NB4 (cell line): ENCODE measurements around the gene TMPRSS9.

Experiments used
- DNase-seq: peaks from one replicate; pipeline ENCODE4 v3.0.0; 2010; ENCODE audit warnings: low read depth
- H3K4me3 ChIP-seq: one replicate; pipeline ENCODE4 v1.5.1; 2011; ENCODE audit warnings: mild to moderate bottlenecking, low read depth, low read length, moderate library complexity
- CTCF ChIP-seq: IDR thresholded peaks from one replicate; pipeline ENCODE4 v1.5.1; 2012; ENCODE audit warnings: low read depth, low read length
- MAX ChIP-seq: IDR thresholded peaks from 2 replicates; pipeline ENCODE4 v1.6.1; 2011; ENCODE audit warnings: low read depth, low read length
- MYC ChIP-seq: IDR thresholded peaks from 2 replicates; pipeline ENCODE4 v1.6.1; 2011; ENCODE audit warnings: low read depth, low read length
- POLR2A ChIP-seq: IDR thresholded peaks from 2 replicates; pipeline ENCODE4 v1.6.1; 2011; ENCODE audit warnings: mild to moderate bottlenecking; ENCODE audit not compliant: insufficient read length; ENCODE audit errors: extremely low read depth

TMPRSS9 gene

GRCh38 chr19:2317300-2317699, 42.8 kb upstream of the TMPRSS9 start:
- no peak for TF ChIP-seq MYC
- no peak for TF ChIP-seq MAX
- TF ChIP-seq CTCF = no peak
- no peak for TF ChIP-seq POLR2A
- DNase-seq = no peak
- no peak overlapping the region for H3K4me3 ChIP-seq

GRCh38 chr19:2317756-2318155, 42.3 kb upstream of the TMPRSS9 start:
- no peak overlapping the region for H3K4me3 ChIP-seq
- TF ChIP-seq MAX (no peak), POLR2A (no peak), CTCF (no peak), MYC (no peak)
- no peak for DNase-seq

- TF ChIP-seq POLR2A (no peak), MYC (no peak), MAX (no peak), CTCF (no peak)
- no peak for DNase-seq
- H3K4me3 ChIP-seq = no peak overlapping the region
Measured at GRCh38 chr19:2318923-2319322, 41.1 kb upstream of the TMPRSS9 start.

GRCh38 chr19:2319551-2319950, 40.5 kb upstream of the TMPRSS9 start:
- no peak overlapping the region for H3K4me3 ChIP-seq
- DNase-seq = no peak
- no peak for TF ChIP-seq POLR2A
- TF ChIP-seq MYC = no peak
- TF ChIP-seq MAX = no peak
- no peak for TF ChIP-seq CTCF

GRCh38 chr19:2320049-2320448, 40.0 kb upstream of the TMPRSS9 start:
- H3K4me3 ChIP-seq = no peak overlapping the region
- no peak for TF ChIP-seq POLR2A
- TF ChIP-seq MYC = no peak
- TF ChIP-seq CTCF = no peak
- no peak for TF ChIP-seq MAX
- DNase-seq = no peak

GRCh38 chr19:2320939-2321338, 39.1 kb upstream of the TMPRSS9 start:
- no peak for DNase-seq
- TF ChIP-seq MAX = no peak
- TF ChIP-seq MYC = no peak
- TF ChIP-seq POLR2A = no peak
- TF ChIP-seq CTCF = no peak
- no peak overlapping the region for H3K4me3 ChIP-seq
